Peyer's patch (tissue), 4 donors: ENCODE data around the gene BNIP5. TPM values are rescaled to one million over a fixed set of nuclear protein-coding genes. Genes with fewer than 3 reads are reported as not detected.

ENCODE experiments used
- DNase-seq, 3 donors: peaks; one replicate each; pipeline ENCODE4 v3.0.0-alpha.2; 2017 to 2019
- H3K27ac ChIP-seq, 4 donors: fragments of 200-600 bp; sonication (generic); one replicate each; pipeline ENCODE4 v1.5.1; 2016 to 2019
- H3K27me3 ChIP-seq, 2 donors: fragments of 200-600 bp; sonication (generic); one replicate each; pipeline ENCODE4 v1.5.1; 2019
- H3K36me3 ChIP-seq, 3 donors: fragments of 200-600 bp; sonication (generic); one replicate each; pipeline ENCODE4 v1.5.1; 2016 to 2019
- H3K4me1 ChIP-seq, 4 donors: fragments of 200-600 bp; sonication (generic); one replicate each; pipeline ENCODE4 v1.5.1; 2016 to 2019
- H3K4me3 ChIP-seq, 4 donors: fragments of 200-600 bp; sonication (generic); 1 replicate in 3 of 4; 2 replicates in 1 of 4; pipeline ENCODE4 v1.5.1; 2016 to 2019; ENCODE audit warnings: mild to moderate bottlenecking in 1 of 4
- H3K9me3 ChIP-seq, 4 donors: fragments of 200-600 bp; sonication (generic); one replicate each; pipeline ENCODE4 v1.5.1; 2016 to 2019; ENCODE audit warnings: mild to moderate bottlenecking in 1 of 4
- POLR2A ChIP-seq, 2 donors: fragments of 450-650 bp; IDR thresholded peaks; one replicate each; pipeline ENCODE4 v1.5.1; 2017; ENCODE audit warnings: antibody characterized with exemption in 2 of 2, mild to moderate bottlenecking in 2 of 2, moderate library complexity in 2 of 2
- total RNA-seq, 4 donors: library from RNA; depleted of rRNA; stranded (reverse); fragments of >200 nt; gene quantifications; one replicate each; pipeline ENCODE4 v1.1.0, GENCODE V29; 2016
- TF ChIP-seq, protein P1 (sequence below), 6 experiments: fragments of 450-650 bp in 4 of 6; fragments of 200-600 bp in 2 of 6; sonication (generic) in 1 of 6; IDR thresholded peaks; one replicate each; pipeline ENCODE4 v1.5.1; 2017 to 2019; ENCODE audit warnings: antibody characterized with exemption in 6 of 6, mild to moderate bottlenecking in 3 of 6, moderate library complexity in 1 of 6

The BNIP5 gene
- total RNA-seq, 4 donors from 2014 or later, result 9.1 to 35.4 (median 25.3) TPM

DNA sequence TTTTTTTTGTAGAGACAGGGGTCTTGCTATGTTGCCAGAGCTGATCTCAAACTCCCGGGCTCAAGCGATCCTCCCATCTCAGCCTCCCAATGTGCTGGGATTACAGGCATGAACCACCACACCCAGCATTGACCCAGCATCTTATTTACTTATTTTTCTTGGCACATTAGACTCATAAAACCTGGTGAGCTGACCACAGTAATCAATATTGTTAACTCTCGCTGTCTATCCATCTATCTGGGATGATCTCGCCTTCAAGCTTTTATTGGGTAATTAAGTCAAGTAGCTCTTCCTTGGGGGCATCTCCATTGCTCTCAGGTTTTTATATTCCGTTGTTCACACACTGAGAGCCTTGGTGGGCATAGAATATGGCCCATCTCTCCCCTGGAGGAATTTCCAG lies 49.8 kb downstream of the BNIP5 start:
- no peak overlapping the region for H3K27ac ChIP-seq
- no peaks in the 10 kb centered on the region for H3K9me3 ChIP-seq
- no peak overlapping the region for H3K4me3 ChIP-seq
- DNase-seq, result no peak
- TF ChIP-seq POLR2A (IDR thresholded peaks at IDR 0.05), result no peak
- TF ChIP-seq, protein P1, sequence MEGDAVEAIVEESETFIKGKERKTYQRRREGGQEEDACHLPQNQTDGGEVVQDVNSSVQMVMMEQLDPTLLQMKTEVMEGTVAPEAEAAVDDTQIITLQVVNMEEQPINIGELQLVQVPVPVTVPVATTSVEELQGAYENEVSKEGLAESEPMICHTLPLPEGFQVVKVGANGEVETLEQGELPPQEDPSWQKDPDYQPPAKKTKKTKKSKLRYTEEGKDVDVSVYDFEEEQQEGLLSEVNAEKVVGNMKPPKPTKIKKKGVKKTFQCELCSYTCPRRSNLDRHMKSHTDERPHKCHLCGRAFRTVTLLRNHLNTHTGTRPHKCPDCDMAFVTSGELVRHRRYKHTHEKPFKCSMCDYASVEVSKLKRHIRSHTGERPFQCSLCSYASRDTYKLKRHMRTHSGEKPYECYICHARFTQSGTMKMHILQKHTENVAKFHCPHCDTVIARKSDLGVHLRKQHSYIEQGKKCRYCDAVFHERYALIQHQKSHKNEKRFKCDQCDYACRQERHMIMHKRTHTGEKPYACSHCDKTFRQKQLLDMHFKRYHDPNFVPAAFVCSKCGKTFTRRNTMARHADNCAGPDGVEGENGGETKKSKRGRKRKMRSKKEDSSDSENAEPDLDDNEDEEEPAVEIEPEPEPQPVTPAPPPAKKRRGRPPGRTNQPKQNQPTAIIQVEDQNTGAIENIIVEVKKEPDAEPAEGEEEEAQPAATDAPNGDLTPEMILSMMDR (IDR thresholded peaks at IDR 0.05), result no peak
- no peaks in the 10 kb centered on the region for H3K36me3 ChIP-seq
- H3K27me3 ChIP-seq, result no peaks in the 10 kb centered on the region
- peaks cover 0 to 3% (median 1%) of the 10 kb centered on the region in 4 donors for H3K4me1 ChIP-seq

DNA sequence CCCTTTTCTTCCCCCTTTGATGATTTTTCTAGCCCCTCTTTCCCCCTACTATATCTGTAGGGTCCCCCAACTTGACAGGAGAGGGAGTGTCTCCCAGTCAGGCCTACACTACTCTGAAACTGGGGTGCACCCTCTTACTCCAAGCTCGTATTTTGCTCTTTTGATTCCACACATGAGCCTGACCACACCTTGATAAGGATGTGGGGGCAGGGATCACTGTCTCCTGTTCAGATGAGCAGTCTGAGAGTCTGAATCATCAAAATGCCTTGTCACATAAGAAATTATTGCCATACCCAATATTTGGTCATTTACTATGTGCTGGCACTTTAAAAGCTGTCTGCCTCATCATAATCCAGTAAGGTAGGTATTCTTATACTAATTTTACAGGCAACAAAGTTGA lies 50.9 kb downstream of the BNIP5 start:
- peak in 1 of 3 donors; percentile 74 for DNase-seq
- H3K9me3 ChIP-seq, result no peaks in the 10 kb centered on the region
- H3K4me3 ChIP-seq, result no peak overlapping the region
- H3K4me1 ChIP-seq, result peaks cover 0 to 3% (median 0%) of the 10 kb centered on the region in 4 donors
- TF ChIP-seq POLR2A (IDR thresholded peaks at IDR 0.05), result no peak
- TF ChIP-seq, protein P1 (IDR thresholded peaks at IDR 0.05), result no peak
- H3K27me3 ChIP-seq, result no peaks in the 10 kb centered on the region
- H3K27ac ChIP-seq, result peak overlapping the region in 1 of 4 donors; percentile 25
- no peaks in the 10 kb centered on the region for H3K36me3 ChIP-seq

DNA sequence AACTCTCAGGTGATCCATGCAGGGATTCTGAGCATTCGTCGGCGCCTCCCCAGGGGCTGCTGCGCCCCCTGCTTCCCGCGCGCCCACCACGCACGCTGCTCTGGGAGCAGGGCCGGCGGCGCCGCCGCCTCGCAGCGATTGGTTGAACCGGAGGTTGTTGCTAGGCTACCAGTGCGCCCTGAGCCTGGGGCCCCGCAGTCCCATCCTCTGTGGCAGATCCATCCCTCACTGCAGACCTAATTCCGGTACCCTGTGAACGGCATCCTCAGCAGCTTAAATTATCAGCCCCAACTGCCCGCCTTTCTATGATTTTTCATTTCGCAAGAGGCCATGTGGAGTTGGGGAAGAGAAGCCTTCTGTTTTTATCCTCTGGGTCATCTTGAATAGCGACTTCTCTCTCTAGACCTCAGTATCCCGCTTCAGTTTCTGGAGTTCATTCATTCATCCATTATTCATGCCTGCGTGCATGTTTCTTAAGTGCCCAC lies 51.5 kb downstream of the BNIP5 start:
- no peak overlapping the region for H3K4me3 ChIP-seq
- DNase-seq, result no peak
- H3K4me1 ChIP-seq, result peaks cover 0 to 3% (median 0%) of the 10 kb centered on the region in 4 donors
- no peak overlapping the region for H3K27ac ChIP-seq
- no peaks in the 10 kb centered on the region for H3K27me3 ChIP-seq
- H3K9me3 ChIP-seq, result no peaks in the 10 kb centered on the region
- TF ChIP-seq, protein P1 (IDR thresholded peaks at IDR 0.05), result no peak
- TF ChIP-seq POLR2A (IDR thresholded peaks at IDR 0.05), result no peak
- no peaks in the 10 kb centered on the region for H3K36me3 ChIP-seq

DNA sequence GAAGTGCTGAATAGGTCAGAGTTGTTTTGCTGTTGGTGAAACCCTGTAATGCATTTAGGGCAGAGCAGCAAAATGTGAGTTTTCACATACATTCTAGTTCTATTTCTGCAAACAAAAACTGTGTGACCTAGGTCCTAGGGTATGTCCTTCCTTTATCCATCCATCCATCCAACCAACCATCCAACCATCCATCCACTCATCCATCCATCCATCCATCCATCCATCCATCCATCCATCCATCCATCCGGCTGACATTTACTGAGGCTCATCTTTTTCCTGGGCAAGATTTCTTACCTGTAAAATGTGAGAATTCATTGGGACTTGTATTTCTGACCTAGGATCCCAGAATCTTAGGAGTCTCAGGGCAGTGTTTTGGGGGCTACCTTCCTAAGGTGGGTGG lies 52.3 kb downstream of the BNIP5 start:
- Histone ChIP-seq H3K9me3 (no peaks in the 10 kb centered on the region), H3K4me3 (no peak overlapping the region), H3K36me3 (no peaks in the 10 kb centered on the region), H3K27me3 (no peaks in the 10 kb centered on the region), H3K4me1 (no peaks in the 10 kb centered on the region), H3K27ac (no peak overlapping the region)
- TF ChIP-seq, protein P1 (IDR thresholded peaks at IDR 0.05), result no peak
- no peak for TF ChIP-seq POLR2A (IDR thresholded peaks at IDR 0.05)
- no peak for DNase-seq

DNA sequence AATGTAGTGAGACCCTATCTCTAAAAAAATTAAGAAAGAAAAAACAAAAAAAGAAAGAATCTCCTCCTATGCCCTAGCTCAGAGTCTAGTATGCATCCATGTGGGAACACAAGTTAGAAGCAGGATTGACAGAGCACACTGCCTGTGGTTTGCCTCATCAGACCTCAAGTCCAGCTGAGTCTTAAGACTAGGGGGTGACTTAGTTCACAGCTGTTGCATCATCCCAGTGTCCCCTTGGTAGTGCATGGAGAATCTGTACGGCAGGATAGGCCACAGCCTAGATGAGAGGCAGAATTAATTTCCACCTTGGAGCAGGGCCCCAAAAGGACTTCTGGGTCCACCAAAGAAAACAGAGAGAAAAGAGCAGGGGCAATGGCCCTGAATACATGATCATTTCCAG lies 53.1 kb downstream of the BNIP5 start:
- Histone ChIP-seq H3K27ac (no peak overlapping the region), H3K36me3 (no peaks in the 10 kb centered on the region)
- TF ChIP-seq, protein P1 (IDR thresholded peaks at IDR 0.05), result no peak
- no peak for TF ChIP-seq POLR2A (IDR thresholded peaks at IDR 0.05)

DNA sequence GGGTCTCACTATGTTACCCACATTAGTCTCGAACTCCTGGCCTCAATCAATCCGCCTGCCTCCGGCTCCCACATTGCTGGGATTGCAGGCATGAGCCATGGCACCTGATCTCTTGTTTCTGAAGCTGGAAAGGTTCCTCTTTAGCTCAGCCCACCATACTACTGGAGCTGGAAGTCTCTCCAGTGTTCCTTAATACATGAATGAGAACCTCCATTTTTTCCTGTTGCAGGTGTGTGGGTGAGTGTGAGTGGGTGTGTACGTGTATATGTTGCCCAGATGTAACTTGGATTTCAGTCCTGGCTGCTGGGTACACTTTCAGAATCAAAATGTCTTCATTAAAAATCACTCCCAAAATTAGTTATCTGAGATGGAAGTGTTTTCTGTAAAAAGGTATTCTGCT lies 55.7 kb downstream of the BNIP5 start:
- Histone ChIP-seq H3K27me3 (no peaks in the 10 kb centered on the region), H3K36me3 (no peaks in the 10 kb centered on the region), H3K4me1 (no peaks in the 10 kb centered on the region), H3K4me3 (no peak overlapping the region), H3K27ac (no peak overlapping the region), H3K9me3 (no peaks in the 10 kb centered on the region)
- TF ChIP-seq, protein P1 (IDR thresholded peaks at IDR 0.05), result no peak
- TF ChIP-seq POLR2A (IDR thresholded peaks at IDR 0.05), result no peak
- no peak for DNase-seq

More for the DNA sequence above, 53.1 kb downstream of the BNIP5 start:
- Histone ChIP-seq H3K27me3 (no peaks in the 10 kb centered on the region), H3K9me3 (no peaks in the 10 kb centered on the region), H3K4me1 (no peaks in the 10 kb centered on the region), H3K4me3 (no peak overlapping the region)
- no peak for DNase-seq
